Measurements from ENCODE around the gene HOXB9.

GRCh38 chr17:48626245-48627117, at the start of gene HOXB9:
- TF ChIP-seq, protein P1, sequence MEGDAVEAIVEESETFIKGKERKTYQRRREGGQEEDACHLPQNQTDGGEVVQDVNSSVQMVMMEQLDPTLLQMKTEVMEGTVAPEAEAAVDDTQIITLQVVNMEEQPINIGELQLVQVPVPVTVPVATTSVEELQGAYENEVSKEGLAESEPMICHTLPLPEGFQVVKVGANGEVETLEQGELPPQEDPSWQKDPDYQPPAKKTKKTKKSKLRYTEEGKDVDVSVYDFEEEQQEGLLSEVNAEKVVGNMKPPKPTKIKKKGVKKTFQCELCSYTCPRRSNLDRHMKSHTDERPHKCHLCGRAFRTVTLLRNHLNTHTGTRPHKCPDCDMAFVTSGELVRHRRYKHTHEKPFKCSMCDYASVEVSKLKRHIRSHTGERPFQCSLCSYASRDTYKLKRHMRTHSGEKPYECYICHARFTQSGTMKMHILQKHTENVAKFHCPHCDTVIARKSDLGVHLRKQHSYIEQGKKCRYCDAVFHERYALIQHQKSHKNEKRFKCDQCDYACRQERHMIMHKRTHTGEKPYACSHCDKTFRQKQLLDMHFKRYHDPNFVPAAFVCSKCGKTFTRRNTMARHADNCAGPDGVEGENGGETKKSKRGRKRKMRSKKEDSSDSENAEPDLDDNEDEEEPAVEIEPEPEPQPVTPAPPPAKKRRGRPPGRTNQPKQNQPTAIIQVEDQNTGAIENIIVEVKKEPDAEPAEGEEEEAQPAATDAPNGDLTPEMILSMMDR (IDR thresholded peaks at IDR 0.05): no peak
- no peak for TF ChIP-seq POLR2A (IDR thresholded peaks at IDR 0.05)
